ENCODE data around the gene UBE3A. TPM values are rescaled to one million over a fixed set of nuclear protein-coding genes. Genes with fewer than 3 reads are reported as not detected.
A peak's percentile ranks its signal among the peaks of the same experiment; 100 is the strongest.

The UBE3A gene
- total RNA-seq, 3 donors from 2014 or later (not counting 1 experiment from before 2014, with no cell fraction given) = 119 to 131 (median 122) TPM

DNA sequence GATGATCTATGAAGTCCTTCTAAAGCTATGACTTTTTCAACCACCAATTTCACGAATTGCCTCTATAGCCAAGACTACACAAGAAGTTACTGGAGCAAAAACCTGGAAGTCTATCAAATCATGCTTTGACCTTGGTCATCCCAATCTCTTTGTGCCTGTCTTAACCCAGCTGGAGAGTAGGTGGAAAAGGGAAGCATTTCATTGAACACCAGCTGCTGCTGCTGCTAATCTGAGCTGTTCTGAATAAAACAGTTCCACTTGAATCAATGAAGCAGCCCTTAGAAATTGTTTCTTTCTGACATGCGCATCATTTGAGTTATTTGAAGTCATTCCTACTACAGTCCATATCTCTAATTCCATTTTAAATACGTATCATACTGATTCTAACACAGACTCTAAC is 7.3 kb upstream of the UBE3A start:
- Mint-ChIP-seq H3K36me3 (peaks cover 7% of the 10 kb centered on the region), H3K4me1 (no peaks in the 10 kb centered on the region), H3K27ac (no peak overlapping the region), H3K4me3 (no peak overlapping the region), H3K9me3 (no peaks in the 10 kb centered on the region), H3K27me3 (ENCODE audit: low read depth in 2 of 2) (peaks cover 9 to 27% of the 10 kb centered on the region in 2 donors)
- H3K4me1 ChIP-seq (ENCODE audit: control insufficient read depth, insufficient read depth, low read length) = no peaks in the 10 kb centered on the region
- no peak overlapping the region for H3K4me3 ChIP-seq (ENCODE audit: low read length)
- H3K27ac ChIP-seq (ENCODE audit: low read length) = no peak overlapping the region
- H3K9me3 ChIP-seq (ENCODE audit: control insufficient read depth, insufficient read depth, low read length) = no peaks in the 10 kb centered on the region
- intact Hi-C loops (cut with micrococcal nuclease) = no loop called here
- no peaks in the 10 kb centered on the region for H3K36me3 ChIP-seq (ENCODE audit: control insufficient read depth, insufficient read depth, low read length)
- TF ChIP-seq, protein P1, sequence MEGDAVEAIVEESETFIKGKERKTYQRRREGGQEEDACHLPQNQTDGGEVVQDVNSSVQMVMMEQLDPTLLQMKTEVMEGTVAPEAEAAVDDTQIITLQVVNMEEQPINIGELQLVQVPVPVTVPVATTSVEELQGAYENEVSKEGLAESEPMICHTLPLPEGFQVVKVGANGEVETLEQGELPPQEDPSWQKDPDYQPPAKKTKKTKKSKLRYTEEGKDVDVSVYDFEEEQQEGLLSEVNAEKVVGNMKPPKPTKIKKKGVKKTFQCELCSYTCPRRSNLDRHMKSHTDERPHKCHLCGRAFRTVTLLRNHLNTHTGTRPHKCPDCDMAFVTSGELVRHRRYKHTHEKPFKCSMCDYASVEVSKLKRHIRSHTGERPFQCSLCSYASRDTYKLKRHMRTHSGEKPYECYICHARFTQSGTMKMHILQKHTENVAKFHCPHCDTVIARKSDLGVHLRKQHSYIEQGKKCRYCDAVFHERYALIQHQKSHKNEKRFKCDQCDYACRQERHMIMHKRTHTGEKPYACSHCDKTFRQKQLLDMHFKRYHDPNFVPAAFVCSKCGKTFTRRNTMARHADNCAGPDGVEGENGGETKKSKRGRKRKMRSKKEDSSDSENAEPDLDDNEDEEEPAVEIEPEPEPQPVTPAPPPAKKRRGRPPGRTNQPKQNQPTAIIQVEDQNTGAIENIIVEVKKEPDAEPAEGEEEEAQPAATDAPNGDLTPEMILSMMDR (IDR thresholded peaks at IDR 0.05) = no peak
- DNase-seq = no peak
- no peak for ATAC-seq
- H3K27me3 ChIP-seq (ENCODE audit: control insufficient read depth, insufficient read depth, low read length) = no peaks in the 10 kb centered on the region
- WGBS (ENCODE audit: insufficient coverage) = 87% methylated on average over 2 of the region's 3 CpGs

DNA sequence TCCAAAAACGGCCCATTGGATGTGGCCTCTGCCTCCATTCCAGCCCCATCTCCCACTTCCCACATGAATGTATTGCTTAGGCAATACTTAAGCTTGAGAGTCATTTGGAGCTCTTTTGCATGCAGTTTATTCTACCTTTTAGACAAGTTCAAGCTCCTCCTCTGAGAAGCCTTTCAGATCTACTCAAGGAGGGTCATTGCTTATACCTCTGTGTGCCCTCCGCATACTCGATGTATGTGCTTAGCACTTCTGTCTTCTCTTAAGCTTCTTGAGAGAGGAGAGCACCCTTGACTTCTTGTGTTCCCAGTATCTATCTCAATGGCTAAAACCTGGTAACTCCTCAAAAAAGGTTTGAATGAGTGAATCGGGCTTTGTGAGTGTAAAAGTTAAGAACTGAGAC is 6.6 kb upstream of the UBE3A start:
- Histone ChIP-seq H3K27ac (ENCODE audit: low read length) (no peak overlapping the region), H3K4me3 (ENCODE audit: low read length) (no peak overlapping the region), H3K9me3 (ENCODE audit: control insufficient read depth, insufficient read depth, low read length) (no peaks in the 10 kb centered on the region), H3K27me3 (ENCODE audit: control insufficient read depth, insufficient read depth, low read length) (no peaks in the 10 kb centered on the region), H3K4me1 (ENCODE audit: control insufficient read depth, insufficient read depth, low read length) (no peaks in the 10 kb centered on the region), H3K36me3 (ENCODE audit: control insufficient read depth, insufficient read depth, low read length) (no peaks in the 10 kb centered on the region)
- ATAC-seq (no peak), DNase-seq (no peak)
- Mint-ChIP-seq H3K27ac (no peak overlapping the region), H3K9me3 (no peaks in the 10 kb centered on the region), H3K36me3 (peaks cover 5% of the 10 kb centered on the region), H3K4me3 (no peak overlapping the region), H3K27me3 (ENCODE audit: low read depth in 2 of 2) (peaks cover 9 to 25% of the 10 kb centered on the region in 2 donors), H3K4me1 (no peaks in the 10 kb centered on the region)
- TF ChIP-seq, protein P1 (IDR thresholded peaks at IDR 0.05) = no peak
- WGBS (ENCODE audit: insufficient coverage) = 86% methylated on average over 4 of the region's 4 CpGs
- intact Hi-C loops (cut with micrococcal nuclease) = no loop called here

DNA sequence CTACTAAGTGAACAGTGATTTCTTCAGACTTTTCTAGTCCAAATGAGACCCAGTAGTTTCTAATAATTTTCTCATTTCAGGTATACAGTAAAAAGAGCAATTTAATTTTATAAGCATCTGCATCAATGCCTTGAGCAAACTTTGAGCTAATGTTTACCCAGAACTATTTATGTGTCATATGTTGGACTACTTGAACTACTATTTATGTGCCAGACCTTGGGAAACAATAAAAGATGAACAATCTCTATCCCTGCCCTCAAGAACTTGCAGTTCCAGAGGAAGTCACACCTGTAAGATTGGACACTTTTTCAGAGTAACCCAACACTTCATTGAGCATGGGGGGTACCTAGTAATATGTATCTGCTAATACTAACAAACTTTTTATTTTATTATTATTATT is 2.3 kb upstream of the UBE3A start:
- no peaks in the 10 kb centered on the region for H3K36me3 ChIP-seq (ENCODE audit: control insufficient read depth, insufficient read depth, low read length)
- H3K4me1 Mint-ChIP-seq = peaks cover 23% of the 10 kb centered on the region in 2 donors
- H3K9me3 Mint-ChIP-seq = no peaks in the 10 kb centered on the region
- ATAC-seq (no peak), DNase-seq (no peak)
- H3K4me3 ChIP-seq (ENCODE audit: low read length) = no peak overlapping the region
- intact Hi-C loops (cut with micrococcal nuclease) = no loop called here
- H3K9me3 ChIP-seq (ENCODE audit: control insufficient read depth, insufficient read depth, low read length) = no peaks in the 10 kb centered on the region
- peak overlapping the region in 1 of 2 donors; percentile 87 for H3K27ac Mint-ChIP-seq
- peaks cover 0 to 5% of the 10 kb centered on the region in 2 donors for H3K27me3 Mint-ChIP-seq (ENCODE audit: low read depth in 2 of 2)
- no peak overlapping the region for H3K27ac ChIP-seq (ENCODE audit: low read length)
- no peaks in the 10 kb centered on the region for H3K27me3 ChIP-seq (ENCODE audit: control insufficient read depth, insufficient read depth, low read length)
- H3K4me3 Mint-ChIP-seq = peak overlapping the region; percentile 47
- H3K36me3 Mint-ChIP-seq = no peaks in the 10 kb centered on the region
- TF ChIP-seq, protein P1 (IDR thresholded peaks at IDR 0.05) = no peak
- H3K4me1 ChIP-seq (ENCODE audit: control insufficient read depth, insufficient read depth, low read length) = peaks cover 11% of the 10 kb centered on the region

DNA sequence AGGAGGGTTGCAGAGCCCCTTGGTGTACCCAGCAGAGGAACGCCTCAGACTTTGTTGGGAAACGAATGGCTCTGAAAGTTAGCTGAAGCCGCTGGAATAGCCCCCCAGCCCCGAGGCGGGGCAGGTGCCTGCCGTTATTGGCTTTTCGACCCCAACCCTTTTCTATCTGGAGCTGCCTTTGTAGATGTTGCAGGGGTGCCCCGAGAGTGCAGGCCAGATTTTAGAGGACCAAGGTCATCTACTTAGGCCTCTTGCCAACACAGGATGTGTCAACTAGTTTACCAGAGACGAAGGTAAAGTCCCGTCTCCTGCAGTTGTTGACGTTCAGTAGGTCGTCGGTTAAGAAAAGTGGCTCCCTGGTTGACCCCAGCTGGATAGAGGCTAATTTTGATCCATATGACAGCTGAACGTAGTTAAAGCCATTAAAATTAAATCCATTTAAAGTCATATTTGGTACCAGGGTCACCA is 579 bp upstream of the UBE3A start:
- peak overlapping the region; percentile 88 for H3K27ac ChIP-seq (ENCODE audit: low read length)
- H3K9me3 ChIP-seq (ENCODE audit: control insufficient read depth, insufficient read depth, low read length) = no peaks in the 10 kb centered on the region
- intact Hi-C loops (cut with micrococcal nuclease) = loop anchor here (10.0 kb wide), 1 partner anchor 485 kb away; the partner anchor contains the start of genes SNRPN and SNURF
- Mint-ChIP-seq H3K36me3 (no peaks in the 10 kb centered on the region), H3K27me3 (ENCODE audit: low read depth in 2 of 2) (no peaks in the 10 kb centered on the region), H3K9me3 (no peaks in the 10 kb centered on the region), H3K4me1 (peaks cover 38 to 40% of the 10 kb centered on the region in 2 donors), H3K4me3 (peak overlapping the region; percentile 94), H3K27ac (peak overlapping the region; percentile 87 to 88)
- peaks cover 11% of the 10 kb centered on the region for H3K4me1 ChIP-seq (ENCODE audit: control insufficient read depth, insufficient read depth, low read length)
- H3K4me3 ChIP-seq (ENCODE audit: low read length) = peak overlapping the region; percentile 75
- 8% methylated on average over 14 of the region's 14 CpGs for WGBS (ENCODE audit: insufficient coverage)
- ATAC-seq = no peak
- TF ChIP-seq, protein P1 (IDR thresholded peaks at IDR 0.05) = no peak
- DNase-seq = no peak
- no peaks in the 10 kb centered on the region for H3K27me3 ChIP-seq (ENCODE audit: control insufficient read depth, insufficient read depth, low read length)
- H3K36me3 ChIP-seq (ENCODE audit: control insufficient read depth, insufficient read depth, low read length) = no peaks in the 10 kb centered on the region
